Stimulated activated CD8-positive, alpha-beta memory T cell treated with anti-CD3 and anti-CD28 coated beads, Interleukin-15, amount 100 ng/mL, for 4 hours (primary cell): Measurements from ENCODE around the gene TRIM8.

Source experiments
- DNase-seq, 2 donors: peaks; one replicate each; pipeline ENCODE4 v3.0.0-alpha.2; 2020; ENCODE audit warnings: low read depth in 2 of 2

Gene TRIM8

GRCh38 chr10:102644066-102644645 is at the start of gene TRIM8:
Gene TRIM8 (plus strand): TSS chr10:102644479. CDS start chr10:102644618, 139 bp downstream.
- peak in 1 of 2 donors; percentile 43 for DNase-seq

- no peak for DNase-seq
Measured at GRCh38 chr10:102595293-102595692, 49.0 kb upstream of the TRIM8 start.

GRCh38 chr10:102595897-102596296 is 48.4 kb upstream of the TRIM8 start:
- DNase-seq: no peak

- DNase-seq: no peak
Measured at GRCh38 chr10:102596506-102596971, 47.7 kb upstream of the TRIM8 start.

- no peak for DNase-seq
Measured at GRCh38 chr10:102597131-102597991, 46.9 kb upstream of the TRIM8 start.

- no peak for DNase-seq
Measured at GRCh38 chr10:102598243-102598642, 46.0 kb upstream of the TRIM8 start.

- no peak for DNase-seq
Measured at GRCh38 chr10:102599565-102600327, 44.5 kb upstream of the TRIM8 start.

GRCh38 chr10:102600816-102601215 is 43.5 kb upstream of the TRIM8 start:
- DNase-seq: no peak

- DNase-seq: no peak
Measured at GRCh38 chr10:102601639-102602038, 42.6 kb upstream of the TRIM8 start.

GRCh38 chr10:102602272-102603045 is 41.8 kb upstream of the TRIM8 start:
- DNase-seq: no peak

- DNase-seq: no peak
Measured at GRCh38 chr10:102603946-102604345, 40.3 kb upstream of the TRIM8 start.

- no peak for DNase-seq
Measured at GRCh38 chr10:102604439-102604841, 39.8 kb upstream of the TRIM8 start.

GRCh38 chr10:102605712-102606111 is 38.6 kb upstream of the TRIM8 start:
- DNase-seq: no peak

GRCh38 chr10:102608487-102608886 is 35.8 kb upstream of the TRIM8 start:
- no peak for DNase-seq

GRCh38 chr10:102610441-102610887 is 33.8 kb upstream of the TRIM8 start:
- no peak for DNase-seq

GRCh38 chr10:102611514-102612087 is 32.7 kb upstream of the TRIM8 start:
- DNase-seq: no peak

- peak; percentile 8 to 21 for DNase-seq
Measured at GRCh38 chr10:102612964-102613275, 31.4 kb upstream of the TRIM8 start.

- no peak for DNase-seq
Measured at GRCh38 chr10:102613286-102613685, 31.0 kb upstream of the TRIM8 start.

- DNase-seq: no peak
Measured at GRCh38 chr10:102613785-102614184, 30.5 kb upstream of the TRIM8 start.

GRCh38 chr10:102614888-102615287 is 29.4 kb upstream of the TRIM8 start:
- DNase-seq: no peak

- DNase-seq: no peak
Measured at GRCh38 chr10:102615361-102615760, 28.9 kb upstream of the TRIM8 start.
